NOMO-1 treated with DMSO at 0.1 percent for 48 hours (cell line): Measurements from ENCODE around the gene USP6NL.

Experiments used
- DNase-seq: peaks from one replicate; lab custom pipeline; 2025; ENCODE audit not compliant: unreplicated experiment; lab: John Stamatoyannopoulos, UW

Gene USP6NL

GRCh38 chr10:11483201-11484148, 128.0 kb downstream of the USP6NL start:
- DNase-seq, result peak; percentile 56

GRCh38 chr10:11482306-11482705, 129.1 kb downstream of the USP6NL start:
- no peak for DNase-seq

- DNase-seq, result no peak
Observed at GRCh38 chr10:11480687-11481086, 130.8 kb downstream of the USP6NL start.

- no peak for DNase-seq
Observed at GRCh38 chr10:11479300-11479699, 132.2 kb downstream of the USP6NL start.

DNA sequence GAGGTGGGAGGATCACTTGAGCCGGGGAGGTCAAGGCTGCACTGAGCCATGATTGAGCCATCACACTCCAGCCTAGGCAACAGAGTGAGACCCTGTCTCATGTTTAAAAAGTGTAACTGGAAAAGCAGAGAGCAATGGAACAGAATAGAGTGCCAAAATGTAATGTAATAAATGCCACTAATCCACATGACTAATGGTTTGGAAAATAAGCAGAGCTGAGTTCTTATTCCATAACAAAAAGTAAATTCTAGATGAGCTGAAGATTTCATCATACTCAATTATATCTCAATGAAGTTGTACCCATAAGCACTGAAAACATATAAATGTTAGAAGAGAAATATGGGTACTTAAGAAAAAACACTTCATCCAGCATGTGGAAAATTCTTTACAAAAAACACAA, 132.6 kb downstream of the USP6NL start:
- no peak for DNase-seq

GRCh38 chr10:11475831-11476434, 135.5 kb downstream of the USP6NL start:
- DNase-seq, result no peak

GRCh38 chr10:11473128-11473760, 138.2 kb downstream of the USP6NL start:
- DNase-seq, result no peak

GRCh38 chr10:11472158-11472753, 139.2 kb downstream of the USP6NL start:
- DNase-seq, result peak; percentile 74

DNA sequence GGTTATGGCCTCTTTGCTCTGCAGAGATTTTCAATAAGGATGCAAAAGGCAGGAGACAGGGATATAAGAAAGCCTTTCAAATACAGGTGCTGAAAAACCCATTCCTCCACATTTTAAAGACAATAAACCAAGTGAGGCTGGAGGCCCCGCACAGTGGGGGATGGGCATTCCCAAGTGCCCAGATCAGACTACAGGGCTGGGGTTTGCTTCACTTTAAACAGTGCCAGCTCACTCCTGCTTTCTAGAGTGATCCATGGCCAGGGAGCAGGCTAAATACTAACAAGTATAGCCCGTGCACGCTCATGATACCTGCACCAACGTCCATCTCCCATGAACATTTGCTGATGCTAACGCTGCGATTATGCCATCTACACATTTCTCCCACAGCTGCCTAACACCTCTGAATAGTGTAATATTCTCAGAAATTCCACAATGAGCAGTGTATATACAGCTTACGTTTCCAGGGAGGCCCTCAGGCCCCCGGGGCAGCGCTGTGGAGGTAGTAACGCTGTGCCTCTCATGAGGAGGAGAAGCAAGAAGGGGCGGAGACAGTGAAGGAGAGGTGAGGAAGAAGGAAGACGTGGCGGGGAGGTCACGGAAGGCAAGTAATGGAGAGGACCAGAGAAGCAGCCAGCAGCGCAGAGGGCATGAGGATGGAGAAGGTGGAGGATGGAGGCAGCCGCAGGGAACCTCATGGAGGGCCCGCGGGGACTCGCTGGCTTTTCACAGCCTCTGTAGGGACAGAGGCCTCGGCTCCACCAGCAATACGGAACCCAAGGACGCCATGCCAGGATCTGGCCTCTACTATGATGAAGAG, 141.7 kb downstream of the USP6NL start:
- no peak for DNase-seq

GRCh38 chr10:11468126-11468742, 143.2 kb downstream of the USP6NL start:
- DNase-seq, result no peak

- no peak for DNase-seq
Observed at GRCh38 chr10:11465406-11465805, 146.0 kb downstream of the USP6NL start.

- no peak for DNase-seq
Observed at GRCh38 chr10:11463111-11463510, 148.3 kb downstream of the USP6NL start.

DNA sequence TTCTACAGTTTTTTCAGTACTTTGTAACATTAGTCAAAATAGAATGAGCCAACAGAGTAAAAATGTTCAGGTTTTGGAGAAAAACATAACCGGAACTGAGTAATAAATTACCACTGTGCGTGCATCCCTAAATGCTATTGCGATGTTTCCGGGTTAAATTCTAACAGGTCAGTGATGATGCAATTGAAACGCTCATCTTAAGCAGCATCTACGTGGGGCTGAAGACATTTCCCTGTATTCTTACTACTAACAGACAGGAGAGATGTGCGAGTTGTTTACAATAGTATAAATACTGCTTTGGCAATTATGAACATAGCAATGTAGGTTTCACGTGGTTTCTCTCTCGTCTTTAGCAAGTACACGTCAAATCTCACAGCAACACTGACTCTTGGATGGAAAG, 149.4 kb downstream of the USP6NL start:
- peak; percentile 78 for DNase-seq

DNA sequence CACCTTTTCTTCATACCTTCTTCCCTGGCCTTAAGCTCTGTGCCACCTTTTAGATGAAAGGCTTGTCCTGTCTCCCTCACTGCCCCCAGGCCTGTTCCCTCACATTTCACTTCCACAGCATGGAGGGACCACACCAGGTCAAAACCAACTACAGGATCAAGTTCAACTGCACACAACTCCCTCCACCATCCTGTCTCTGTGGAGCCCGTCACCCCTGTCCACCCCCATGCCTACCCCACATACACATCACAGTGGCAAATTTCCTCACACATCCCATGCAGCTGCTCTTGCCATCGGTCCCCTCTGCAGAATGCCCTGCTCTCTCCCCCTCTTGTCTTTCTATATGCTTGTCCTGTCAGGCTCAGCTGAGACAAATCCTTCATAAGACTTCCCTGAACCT, 154.1 kb downstream of the USP6NL start:
- no peak for DNase-seq

DNA sequence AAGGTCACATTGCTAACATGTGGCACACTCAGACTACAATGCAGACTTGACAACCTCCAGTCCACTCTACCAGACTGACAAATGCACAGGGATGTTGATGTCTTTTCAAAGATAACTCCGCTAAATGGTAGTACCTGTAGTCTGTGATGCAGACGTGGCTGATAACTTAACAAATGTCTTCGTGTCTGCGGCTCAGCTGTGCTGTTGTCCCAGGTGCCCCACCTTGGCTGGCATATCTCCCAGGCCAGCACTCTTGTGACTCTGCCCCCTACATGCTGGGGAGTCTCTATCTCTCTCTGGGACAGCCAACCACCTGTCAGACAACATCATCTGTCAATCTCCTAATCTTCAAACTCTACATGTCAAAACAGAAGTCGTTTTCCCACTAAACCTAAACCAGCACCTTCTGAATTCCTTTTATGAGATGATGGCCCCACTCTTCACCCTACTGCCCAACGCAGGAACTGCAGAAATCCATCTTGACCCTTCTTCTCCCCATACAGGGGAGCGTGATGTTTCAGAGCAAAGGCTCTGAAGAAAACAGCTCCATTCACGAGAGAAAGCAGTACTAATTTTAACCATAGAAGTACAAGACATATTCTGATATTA, 156.4 kb downstream of the USP6NL start:
- DNase-seq, result no peak

GRCh38 chr10:11454160-11454559, 157.3 kb downstream of the USP6NL start:
- DNase-seq, result no peak

DNA sequence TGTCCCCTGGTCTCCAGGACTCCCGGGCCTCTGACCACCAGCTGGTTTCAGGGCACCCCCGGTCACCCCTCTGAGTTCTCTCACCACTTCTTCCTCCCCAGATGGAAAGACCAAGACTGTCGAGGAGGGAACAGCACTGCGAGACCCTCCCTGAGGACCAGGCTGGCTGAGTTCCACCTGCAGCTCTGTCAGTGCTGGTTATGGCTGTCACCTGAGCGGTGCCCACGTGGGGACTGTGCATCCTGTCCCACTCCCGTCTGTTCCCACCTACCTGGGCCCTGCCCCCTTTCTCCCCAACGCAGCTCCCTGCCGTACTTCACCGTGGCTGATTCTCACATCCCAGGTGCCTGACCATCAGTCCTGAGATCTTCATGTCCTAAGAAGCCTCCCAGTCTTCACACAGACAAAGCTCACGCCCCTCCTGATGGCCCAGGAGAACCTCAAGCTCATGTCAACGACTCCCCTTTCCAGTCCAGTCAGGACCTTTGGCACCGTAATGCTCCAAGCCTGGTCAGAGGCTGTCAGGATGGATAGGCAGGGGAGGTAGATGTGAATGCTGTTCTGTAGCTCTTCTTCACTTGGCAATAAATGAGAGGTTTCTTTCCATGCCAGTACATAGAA, 159.7 kb downstream of the USP6NL start:
- no peak for DNase-seq

GRCh38 chr10:11450427-11450826, 161.0 kb downstream of the USP6NL start:
- peak; percentile 20 for DNase-seq

DNA sequence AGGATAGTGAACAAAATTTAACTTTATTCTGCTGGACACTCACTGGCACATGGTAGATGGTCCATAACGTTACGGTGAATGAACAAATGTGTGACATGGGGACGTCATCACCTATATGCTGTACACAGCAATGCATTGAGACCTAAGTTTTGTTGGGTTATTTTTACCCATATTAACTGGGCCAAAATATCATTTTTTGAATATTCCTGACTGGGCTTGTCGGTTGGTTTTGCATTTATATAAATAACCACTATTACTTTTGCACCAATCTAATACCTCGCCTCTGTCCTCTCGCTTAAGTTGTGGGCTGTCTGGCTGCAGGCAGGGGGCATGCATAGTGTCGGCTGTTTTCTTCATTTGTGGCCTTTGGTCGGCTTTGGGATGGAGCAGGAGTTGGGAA, 161.7 kb downstream of the USP6NL start:
- no peak for DNase-seq
